Activated B cell treated with CpG ODN at 0.5 μM for 24 hours (primary cell): ENCODE data around the gene EFCAB7. TPM values are rescaled to one million over a fixed set of nuclear protein-coding genes. Genes with fewer than 3 reads are reported as not detected.
A peak's percentile ranks its signal among the peaks of the same experiment; 100 is the strongest.

ENCODE experiments used
- ATAC-seq: fragments of 200-7000 bp; cut with Tn5 transposase; one replicate; pipeline ENCODE4 v1.10.0; 2021; ENCODE audit warnings: low read depth, mild to moderate bottlenecking, moderate library complexity
- CTCF ChIA-PET: fragments of 350-600 bp; sonication (Branson Sonifier 250); formaldehyde crosslinking; loops from one replicate; lab custom pipeline; 2021; ENCODE audit warnings: antibody characterized with exemption; lab: Charles Lee
- POLR2A ChIA-PET: fragments of 350-600 bp; sonication (Branson Sonifier 250); formaldehyde crosslinking; loops from one replicate; lab custom pipeline; 2021; ENCODE audit warnings: antibody characterized with exemption; lab: Charles Lee
- DNase-seq: peaks from one replicate; pipeline ENCODE4 v3.0.0; 2022
- H3K27ac Mint-ChIP-seq: one replicate; pipeline ENCODE4 v1.8.0; 2020; ENCODE audit warnings: mixed read lengths
- H3K27me3 Mint-ChIP-seq: one replicate; pipeline ENCODE4 v1.8.0; 2021; ENCODE audit warnings: mixed read lengths
- H3K36me3 Mint-ChIP-seq: one replicate; pipeline ENCODE4 v1.8.0; 2021; ENCODE audit warnings: low read depth, mixed read lengths
- H3K4me1 Mint-ChIP-seq: one replicate; pipeline ENCODE4 v1.8.0; 2021; ENCODE audit warnings: mixed read lengths
- H3K4me3 Mint-ChIP-seq: one replicate; pipeline ENCODE4 v1.8.0; 2020; ENCODE audit warnings: mild to moderate bottlenecking, mixed read lengths
- H3K9me3 Mint-ChIP-seq: one replicate; pipeline ENCODE4 v1.8.0; 2020; ENCODE audit warnings: mixed read lengths
- intact Hi-C: fragments of 100-400 bp; cut with micrococcal nuclease; formaldehyde crosslinking; loops from one replicate; pipeline ENCODE4 v1.15.1; 2024
- total RNA-seq: library from RNA; stranded (reverse); gene quantifications from 2 replicates; pipeline ENCODE4 v1.2.3, GENCODE V29; 2022
- TF ChIP-seq, protein P1 (sequence below): fragments of 200-600 bp; IDR thresholded peaks from one replicate; pipeline ENCODE4 v1.8.0; 2022; ENCODE audit warnings: antibody characterized with exemption, mild to moderate bottlenecking

The EFCAB7 gene
- total RNA-seq, 1 donor from 2014 or later = 7.5 TPM

- CTCF ChIA-PET = no interaction called here
- Mint-ChIP-seq H3K27ac (peak overlapping the region; percentile 92), H3K9me3 (no peaks in the 10 kb centered on the region), H3K27me3 (no peaks in the 10 kb centered on the region), H3K4me1 (peaks cover 14% of the 10 kb centered on the region), H3K4me3 (peak overlapping the region; percentile 97), H3K36me3 (peaks cover 8% of the 10 kb centered on the region)
- intact Hi-C loops = loop anchor here (1.0 to 5.0 kb wide), 11 partner anchors 19 to 1867 kb away; partner anchors contain the start of genes ALG6, ATG4C, EFCAB7 and ITGB3BP
- POLR2A ChIA-PET = interaction anchor here (0.7 kb wide), 2 partner anchors 69 to 1451 kb away, joined by 3 read pairs; no protein-coding TSS in a partner anchor
- TF ChIP-seq, protein P1, sequence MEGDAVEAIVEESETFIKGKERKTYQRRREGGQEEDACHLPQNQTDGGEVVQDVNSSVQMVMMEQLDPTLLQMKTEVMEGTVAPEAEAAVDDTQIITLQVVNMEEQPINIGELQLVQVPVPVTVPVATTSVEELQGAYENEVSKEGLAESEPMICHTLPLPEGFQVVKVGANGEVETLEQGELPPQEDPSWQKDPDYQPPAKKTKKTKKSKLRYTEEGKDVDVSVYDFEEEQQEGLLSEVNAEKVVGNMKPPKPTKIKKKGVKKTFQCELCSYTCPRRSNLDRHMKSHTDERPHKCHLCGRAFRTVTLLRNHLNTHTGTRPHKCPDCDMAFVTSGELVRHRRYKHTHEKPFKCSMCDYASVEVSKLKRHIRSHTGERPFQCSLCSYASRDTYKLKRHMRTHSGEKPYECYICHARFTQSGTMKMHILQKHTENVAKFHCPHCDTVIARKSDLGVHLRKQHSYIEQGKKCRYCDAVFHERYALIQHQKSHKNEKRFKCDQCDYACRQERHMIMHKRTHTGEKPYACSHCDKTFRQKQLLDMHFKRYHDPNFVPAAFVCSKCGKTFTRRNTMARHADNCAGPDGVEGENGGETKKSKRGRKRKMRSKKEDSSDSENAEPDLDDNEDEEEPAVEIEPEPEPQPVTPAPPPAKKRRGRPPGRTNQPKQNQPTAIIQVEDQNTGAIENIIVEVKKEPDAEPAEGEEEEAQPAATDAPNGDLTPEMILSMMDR = no peak
- ATAC-seq = peak; percentile 58
- DNase-seq = peak; percentile 58
These were observed 70.7 kb downstream of the EFCAB7 start for GRCh38 chr1:63593886-63594605.

- ATAC-seq = no peak
- Mint-ChIP-seq H3K9me3 (no peaks in the 10 kb centered on the region), H3K27me3 (no peaks in the 10 kb centered on the region), H3K27ac (no peak overlapping the region), H3K36me3 (peaks cover 8% of the 10 kb centered on the region), H3K4me3 (no peak overlapping the region), H3K4me1 (peaks cover 14% of the 10 kb centered on the region)
- ChIA-PET CTCF (no interaction called here), POLR2A (no interaction called here)
- intact Hi-C loops = no loop called here
- no peak for DNase-seq
- TF ChIP-seq, protein P1 = no peak
These were observed 72.1 kb downstream of the EFCAB7 start for GRCh38 chr1:63595435-63595834.

GRCh38 chr1:63599799-63600198, 76.5 kb downstream of the EFCAB7 start:
- TF ChIP-seq, protein P1 = no peak
- Mint-ChIP-seq H3K36me3 (no peaks in the 10 kb centered on the region), H3K4me3 (no peak overlapping the region), H3K4me1 (peaks cover 3% of the 10 kb centered on the region), H3K9me3 (no peaks in the 10 kb centered on the region), H3K27ac (no peak overlapping the region), H3K27me3 (no peaks in the 10 kb centered on the region)
- DNase-seq (no peak), ATAC-seq (no peak)
- intact Hi-C loops = no loop called here
- ChIA-PET POLR2A (no interaction called here), CTCF (interaction anchor here (0.6 to 1.0 kb wide), 2 partner anchors 9 to 17 kb away, joined by 3 read pairs; no protein-coding TSS in a partner anchor)

GRCh38 chr1:63600248-63600647, 76.9 kb downstream of the EFCAB7 start:
- ChIA-PET POLR2A (no interaction called here), CTCF (interaction anchor here (1.0 kb wide), 1 partner anchor 16 kb away, joined by 3 read pairs; no protein-coding TSS in a partner anchor)
- no peak overlapping the region for H3K27ac Mint-ChIP-seq
- intact Hi-C loops = no loop called here
- DNase-seq (no peak), ATAC-seq (no peak)
- H3K27me3 Mint-ChIP-seq = no peaks in the 10 kb centered on the region
- H3K4me3 Mint-ChIP-seq = no peak overlapping the region
- TF ChIP-seq, protein P1 = no peak
- H3K4me1 Mint-ChIP-seq = peaks cover 3% of the 10 kb centered on the region
- H3K36me3 Mint-ChIP-seq = no peaks in the 10 kb centered on the region
- no peaks in the 10 kb centered on the region for H3K9me3 Mint-ChIP-seq

- TF ChIP-seq, protein P1 = no peak
- Mint-ChIP-seq H3K27me3 (no peaks in the 10 kb centered on the region), H3K4me1 (no peaks in the 10 kb centered on the region), H3K27ac (no peak overlapping the region), H3K36me3 (no peaks in the 10 kb centered on the region), H3K4me3 (no peak overlapping the region), H3K9me3 (no peaks in the 10 kb centered on the region)
- intact Hi-C loops = no loop called here
- CTCF ChIA-PET = no interaction called here
- no peak for DNase-seq
- POLR2A ChIA-PET = no interaction called here
- ATAC-seq = no peak
These were observed 77.7 kb downstream of the EFCAB7 start for GRCh38 chr1:63601061-63601460.
